Right atrium auricular region (tissue), 2 donors: ENCODE data around the gene PCDH12. TPM values are rescaled to one million over a fixed set of nuclear protein-coding genes. Genes with fewer than 3 reads are reported as not detected.

Source experiments
- DNase-seq: peaks from one replicate; pipeline ENCODE4 v3.0.0-alpha.2; 2019; ENCODE audit warnings: low spot score
- H3K27ac ChIP-seq, 2 donors: fragments of 200-600 bp; sonication (generic); 1 replicate in 1 of 2; 2 replicates in 1 of 2; pipeline ENCODE4 v1.5.1; 2016 to 2019
- H3K27me3 ChIP-seq, 2 donors: fragments of 200-600 bp; sonication (generic); one replicate each; pipeline versions ENCODE4 v1.5.1 to v1.6.0; 2017 to 2019
- H3K36me3 ChIP-seq: fragments of 200-600 bp; sonication (generic); one replicate; pipeline ENCODE4 v1.5.1; 2016
- H3K4me1 ChIP-seq, 2 donors: fragments of 200-600 bp; sonication (generic); one replicate each; pipeline versions ENCODE4 v1.5.1 to v1.6.0; 2017 to 2019
- H3K4me3 ChIP-seq, 2 donors: fragments of 200-600 bp; sonication (generic); 1 replicate in 1 of 2; 2 replicates in 1 of 2; pipeline ENCODE4 v1.5.1; 2017 to 2019; ENCODE audit warnings: mild to moderate bottlenecking in 1 of 2, moderate library complexity in 1 of 2
- H3K9me3 ChIP-seq, 2 donors: fragments of 200-600 bp; sonication (generic); one replicate each; pipeline ENCODE4 v1.5.1; 2019
- CTCF ChIP-seq, 2 donors: fragments of 200-600 bp; sonication (generic); IDR thresholded peaks; one replicate each; pipeline ENCODE4 v1.5.1; 2019; ENCODE audit warnings: antibody characterized with exemption in 2 of 2
- total RNA-seq, 2 donors: library from RNA; depleted of rRNA; stranded (reverse); fragments of >200 nt; gene quantifications; one replicate each; pipeline ENCODE4 v1.1.0, GENCODE V29; 2016

The PCDH12 gene
- total RNA-seq, 2 donors from 2014 or later: 7.6 to 8.8 TPM

DNA sequence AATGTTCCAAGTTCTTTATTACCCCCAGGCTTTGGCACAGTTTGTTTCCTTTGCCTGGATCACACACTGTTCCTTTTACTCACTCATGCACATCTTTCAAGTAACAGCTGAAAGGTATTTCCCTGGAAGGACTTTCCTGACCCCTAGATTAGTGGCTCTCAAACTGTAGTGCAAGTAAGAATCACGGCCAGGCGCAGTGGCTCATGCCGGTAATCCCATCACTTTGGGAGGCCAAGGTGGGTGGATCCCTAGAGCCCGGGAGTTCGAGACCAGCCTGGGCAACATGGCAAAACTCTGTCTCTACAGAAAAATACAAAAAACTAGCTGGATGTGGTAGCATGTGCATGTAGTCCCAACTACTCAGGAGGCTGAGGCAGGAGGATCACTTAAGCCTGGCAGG, 53.5 kb downstream of the PCDH12 start:
- Histone ChIP-seq H3K9me3 (no peaks in the 10 kb centered on the region), H3K4me1 (no peaks in the 10 kb centered on the region), H3K27me3 (no peaks in the 10 kb centered on the region), H3K36me3 (no peaks in the 10 kb centered on the region), H3K27ac (no peak overlapping the region), H3K4me3 (no peak overlapping the region)
- peak; percentile 30 for DNase-seq
- no peak for TF ChIP-seq CTCF (IDR thresholded peaks at IDR 0.05)

GRCh38 chr5:141903261-141903660, 54.7 kb downstream of the PCDH12 start:
- DNase-seq: no peak
- no peak for TF ChIP-seq CTCF (IDR thresholded peaks at IDR 0.05)
- no peaks in the 10 kb centered on the region for H3K4me1 ChIP-seq
- no peaks in the 10 kb centered on the region for H3K36me3 ChIP-seq
- H3K27me3 ChIP-seq: no peaks in the 10 kb centered on the region
- no peak overlapping the region for H3K27ac ChIP-seq
- no peaks in the 10 kb centered on the region for H3K9me3 ChIP-seq
- no peak overlapping the region for H3K4me3 ChIP-seq

GRCh38 chr5:141902015-141902814, 55.8 kb downstream of the PCDH12 start:
- Histone ChIP-seq H3K36me3 (no peaks in the 10 kb centered on the region), H3K4me3 (no peak overlapping the region), H3K27me3 (no peaks in the 10 kb centered on the region), H3K27ac (no peak overlapping the region), H3K4me1 (no peaks in the 10 kb centered on the region), H3K9me3 (no peaks in the 10 kb centered on the region)
- DNase-seq: no peak
- no peak for TF ChIP-seq CTCF (IDR thresholded peaks at IDR 0.05)

- H3K9me3 ChIP-seq: no peaks in the 10 kb centered on the region
- no peak overlapping the region for H3K4me3 ChIP-seq
- H3K27ac ChIP-seq: no peak overlapping the region
- no peaks in the 10 kb centered on the region for H3K36me3 ChIP-seq
- no peak for TF ChIP-seq CTCF (IDR thresholded peaks at IDR 0.05)
- H3K27me3 ChIP-seq: no peaks in the 10 kb centered on the region
- peak; percentile 16 for DNase-seq
- no peaks in the 10 kb centered on the region for H3K4me1 ChIP-seq
Observed at GRCh38 chr5:141898448-141899049, 59.5 kb downstream of the PCDH12 start.

DNA sequence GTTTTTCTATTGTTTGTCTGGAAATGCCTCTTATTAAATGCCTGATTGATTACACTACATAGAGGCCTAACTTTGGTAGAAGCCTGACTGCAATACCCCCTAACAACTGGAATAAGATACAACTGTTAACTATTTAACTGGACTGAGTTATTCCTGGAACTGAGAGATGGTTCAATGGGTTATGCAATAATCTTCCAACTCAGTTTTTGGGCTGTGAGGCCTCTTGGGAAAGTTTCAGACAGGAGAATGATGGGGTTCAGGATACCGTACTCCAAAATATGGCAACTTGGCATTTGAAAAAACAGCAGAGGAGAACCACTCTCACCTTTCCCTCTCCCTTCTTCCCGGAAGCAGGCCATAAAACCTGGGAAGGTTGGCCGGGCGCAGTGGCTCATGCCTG, 60.6 kb downstream of the PCDH12 start:
- H3K4me1 ChIP-seq: no peaks in the 10 kb centered on the region
- no peak for TF ChIP-seq CTCF (IDR thresholded peaks at IDR 0.05)
- no peak overlapping the region for H3K27ac ChIP-seq
- H3K27me3 ChIP-seq: no peaks in the 10 kb centered on the region
- H3K9me3 ChIP-seq: no peaks in the 10 kb centered on the region
- no peak for DNase-seq
- no peaks in the 10 kb centered on the region for H3K36me3 ChIP-seq
- H3K4me3 ChIP-seq: no peak overlapping the region

Other genes starting within 250 kb of the PCDH12 start
- 10 to 100 TPM; 22.1 to 25.3 TPM for gene PCDH1, start 79.8 kb downstream of the PCDH12 start, total RNA-seq
- 10 to 100 TPM; 49.5 to 89.1 TPM for gene DELE1, start 34.3 kb downstream of the PCDH12 start, total RNA-seq
- gene RNF14, start 10.9 kb upstream of the PCDH12 start, total RNA-seq: 10 to 100 TPM; 59.7 to 74.6 TPM
- 10 to 100 TPM; 12.4 to 16.8 TPM for gene GNPDA1, start 54.8 kb upstream of the PCDH12 start, total RNA-seq
- gene NDFIP1, start 150.6 kb upstream of the PCDH12 start, total RNA-seq: 10 to 100 TPM; 69.3 to 75.0 TPM